PFSK-1 (cell line): ENCODE data around the gene ACLY.

ENCODE experiments used
- POLR2AphosphoS5 ChIP-seq: IDR thresholded peaks from 2 replicates; pipeline ENCODE4 v1.6.1; 2012; ENCODE audit warnings: low read depth, mild to moderate bottlenecking, control low read depth, low read length, moderate library complexity
- TAF1 ChIP-seq: IDR thresholded peaks from 2 replicates; pipeline ENCODE4 v1.6.1; 2012; ENCODE audit warnings: low read length, control low read depth, borderline replicate concordance; ENCODE audit not compliant: insufficient read depth

GRCh38 chr17:41962768-41963434, 44.1 kb upstream of the ACLY start:
- TF ChIP-seq TAF1 (no peak), POLR2AphosphoS5 (no peak)
